ENCODE data around the gene OR2G3. TPM values are rescaled to one million over a fixed set of nuclear protein-coding genes. Genes with fewer than 3 reads are reported as not detected.

The OR2G3 gene
- total RNA-seq: not detected
- long read RNA-seq: 0 reads

- no peak for DNase-seq (ENCODE audit: low spot score)
- intact Hi-C loops (cut with DNase I): no loop called here
Measured at GRCh38 chr1:247605286-247605685, at the start of gene OR2G3. Gene OR2G3, plus strand, starts transcription at chr1:247605586. Its CDS starts 0 bp downstream, at chr1:247605586.

- no peak for DNase-seq (ENCODE audit: low spot score)
- intact Hi-C loops (cut with DNase I): no loop called here
Measured at GRCh38 chr1:247557926-247558674, 47.3 kb upstream of the OR2G3 start.

DNA sequence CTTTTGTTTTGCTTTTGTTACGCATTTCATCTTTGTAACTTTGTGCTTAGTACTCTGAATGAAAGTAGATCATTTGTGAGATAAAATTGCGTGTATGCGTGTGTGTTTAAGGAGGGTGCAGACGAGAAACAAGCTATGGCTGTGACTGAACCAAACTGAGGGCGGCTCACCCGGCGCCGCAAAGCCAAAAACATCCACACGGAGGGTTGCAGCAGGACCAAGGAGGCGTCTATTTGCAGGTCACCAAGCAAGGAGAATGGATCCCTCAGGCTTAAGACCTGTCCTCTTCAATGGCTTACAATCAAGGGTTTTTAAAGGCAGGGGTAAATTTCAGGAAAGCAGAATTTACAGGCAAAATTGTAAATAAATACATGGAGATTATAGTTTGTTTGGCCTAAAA is 43.7 kb upstream of the OR2G3 start:
- DNase-seq (ENCODE audit: low spot score): no peak
- intact Hi-C loops (cut with DNase I): no loop called here

- intact Hi-C loops (cut with DNase I): no loop called here
Measured at GRCh38 chr1:247562198-247562597, 43.2 kb upstream of the OR2G3 start.

GRCh38 chr1:247574236-247574635 is 31.1 kb upstream of the OR2G3 start:
- no peak for DNase-seq (ENCODE audit: low spot score)

More at GRCh38 chr1:247562198-247562597, 43.2 kb upstream of the OR2G3 start:
- no peak for DNase-seq (ENCODE audit: low spot score)

GRCh38 chr1:247574664-247575063 is 30.7 kb upstream of the OR2G3 start:
- no peak for DNase-seq (ENCODE audit: low spot score)
- intact Hi-C loops (cut with DNase I): no loop called here

More at GRCh38 chr1:247574236-247574635, 31.1 kb upstream of the OR2G3 start:
- intact Hi-C loops (cut with DNase I): no loop called here

DNA sequence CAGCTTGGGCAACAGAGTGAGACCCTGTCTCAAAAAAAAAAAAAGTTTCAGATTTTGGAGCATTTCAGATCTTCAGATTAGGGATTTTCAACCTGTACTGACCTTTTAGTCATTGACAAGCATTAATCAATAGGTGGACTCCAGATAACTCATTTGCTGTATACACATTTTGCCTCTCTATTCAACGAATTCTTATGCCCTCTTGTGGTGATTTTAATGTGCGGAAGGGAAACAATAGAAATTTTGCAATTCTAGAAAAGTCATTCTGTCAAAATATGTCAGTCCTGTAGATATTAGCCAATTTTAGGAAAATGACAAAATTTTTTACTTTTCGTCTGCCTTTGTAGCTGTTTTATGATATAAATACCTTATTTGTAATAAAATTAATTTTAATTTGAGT is 28.9 kb upstream of the OR2G3 start:
- no peak for DNase-seq (ENCODE audit: low spot score)
- intact Hi-C loops (cut with DNase I): no loop called here

DNA sequence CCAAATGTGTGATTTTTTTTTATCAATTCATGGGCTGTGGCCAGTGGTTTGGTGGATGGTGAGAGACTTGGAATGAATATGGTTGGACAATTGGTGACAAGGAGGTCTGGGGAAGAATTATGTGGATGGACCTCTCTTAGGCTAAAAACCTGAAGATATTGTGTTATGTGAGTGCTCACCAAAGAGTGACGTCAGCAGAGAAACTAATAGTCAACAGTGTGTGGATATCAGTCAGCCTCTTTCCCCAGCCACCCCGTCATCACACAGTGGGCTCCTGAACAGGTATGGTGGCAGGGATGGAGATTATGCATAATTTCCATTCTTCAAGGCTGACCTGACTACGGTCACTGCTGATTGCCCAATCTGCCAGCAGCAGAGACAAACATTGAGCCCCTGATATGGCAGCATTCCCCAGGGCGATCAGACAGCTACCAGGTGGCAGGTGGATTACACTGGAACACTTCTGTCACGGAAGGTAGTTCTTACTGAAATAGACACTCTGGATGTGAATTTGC is 26.4 kb upstream of the OR2G3 start:
- intact Hi-C loops (cut with DNase I): no loop called here
- DNase-seq (ENCODE audit: low spot score): no peak

DNA sequence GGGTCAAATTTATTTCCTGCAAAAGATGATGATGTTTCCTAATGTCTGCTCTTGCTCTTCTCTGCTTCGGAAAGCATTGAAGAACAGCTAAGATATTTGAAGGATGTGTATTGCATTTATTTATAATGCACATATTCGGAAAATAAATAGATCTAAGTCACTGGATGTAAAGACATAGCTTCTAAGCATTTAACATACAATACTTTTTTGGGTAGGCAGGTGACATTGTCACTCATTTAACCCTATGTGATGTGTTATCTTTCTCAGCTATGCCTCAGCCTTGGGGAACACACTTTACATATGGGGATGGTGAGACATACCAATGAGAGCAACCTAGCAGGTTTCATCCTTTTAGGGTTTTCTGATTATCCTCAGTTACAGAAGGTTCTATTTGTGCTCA is 17.3 kb upstream of the OR2G3 start, which contains the start of gene OR2G2:
OR2G2 (plus strand) TSS at position 301 of the 400 bp plus-strand sequence; CDS start at position 301, 0 bp downstream.
- intact Hi-C loops (cut with DNase I): no loop called here
- DNase-seq (ENCODE audit: low spot score): no peak

GRCh38 chr1:247613405-247613804 is 8.0 kb downstream of the OR2G3 start:
- intact Hi-C loops (cut with DNase I): no loop called here
- DNase-seq (ENCODE audit: low spot score): no peak

DNA sequence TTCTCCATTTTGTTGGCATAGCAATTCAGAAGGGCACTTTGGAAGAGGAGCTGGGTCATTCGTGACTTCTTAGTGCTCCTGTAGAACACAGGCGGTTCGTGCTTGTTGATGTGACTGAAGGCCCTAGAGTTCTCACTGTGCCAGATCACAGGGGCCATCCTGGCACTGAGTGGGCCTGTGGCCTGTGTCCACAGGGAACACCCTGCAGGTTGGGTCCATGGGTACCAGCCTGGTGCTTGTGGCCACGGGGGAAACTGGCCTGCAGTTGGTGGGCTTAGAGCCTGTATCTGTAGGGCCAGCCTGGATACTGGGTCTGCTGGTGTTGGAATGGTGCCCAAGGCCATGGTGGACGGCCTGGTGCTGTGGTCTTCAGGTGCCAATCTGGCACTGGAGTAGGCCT is 9.2 kb downstream of the OR2G3 start:
- DNase-seq (ENCODE audit: low spot score): no peak
- intact Hi-C loops (cut with DNase I): no loop called here

DNA sequence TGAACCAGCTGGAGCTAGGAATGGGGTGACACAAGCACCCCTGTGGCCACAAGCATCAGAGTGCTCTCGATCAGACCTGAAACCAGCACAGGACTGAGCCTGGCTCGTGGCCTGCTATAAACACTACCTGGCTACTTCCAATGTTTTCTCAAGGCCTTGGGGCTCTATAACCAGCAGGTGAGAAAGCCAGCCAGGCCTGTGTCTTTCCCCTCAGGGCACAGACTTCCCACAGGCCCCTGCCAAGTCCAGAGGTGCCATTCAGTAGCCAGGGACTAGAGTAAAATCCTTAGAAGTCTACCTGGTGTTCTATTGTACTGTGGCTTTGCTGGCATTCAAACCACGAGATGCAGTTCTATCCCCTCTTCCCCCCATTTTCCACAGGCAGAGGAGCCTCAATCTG is 22.6 kb downstream of the OR2G3 start:
- DNase-seq (ENCODE audit: low spot score): no peak
- intact Hi-C loops (cut with DNase I): no loop called here

- no peak for DNase-seq (ENCODE audit: low spot score)
Measured at GRCh38 chr1:247638011-247638410, 32.6 kb downstream of the OR2G3 start.

DNA sequence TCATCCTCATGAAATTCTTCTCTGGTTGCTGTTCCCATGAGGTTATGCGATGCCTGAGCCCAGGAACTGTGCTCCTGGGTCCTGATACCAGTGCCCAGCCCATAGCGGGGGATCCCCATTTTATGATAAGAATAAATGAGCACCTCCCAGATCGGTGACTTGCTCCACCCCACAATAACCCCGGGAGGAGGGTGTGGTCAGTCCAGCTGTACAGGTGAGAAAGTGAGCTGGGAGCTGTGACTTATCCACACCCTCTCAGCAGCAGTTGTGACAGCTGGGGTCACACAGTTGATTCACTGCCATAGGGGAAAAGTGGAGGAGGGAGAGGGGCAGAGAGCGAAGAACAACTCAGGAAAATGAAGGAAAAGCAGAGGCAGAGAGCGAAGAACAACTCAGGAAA is 33.4 kb downstream of the OR2G3 start:
- DNase-seq (ENCODE audit: low spot score): no peak
- intact Hi-C loops (cut with DNase I): no loop called here

More at GRCh38 chr1:247638011-247638410, 32.6 kb downstream of the OR2G3 start:
- intact Hi-C loops (cut with DNase I): no loop called here

DNA sequence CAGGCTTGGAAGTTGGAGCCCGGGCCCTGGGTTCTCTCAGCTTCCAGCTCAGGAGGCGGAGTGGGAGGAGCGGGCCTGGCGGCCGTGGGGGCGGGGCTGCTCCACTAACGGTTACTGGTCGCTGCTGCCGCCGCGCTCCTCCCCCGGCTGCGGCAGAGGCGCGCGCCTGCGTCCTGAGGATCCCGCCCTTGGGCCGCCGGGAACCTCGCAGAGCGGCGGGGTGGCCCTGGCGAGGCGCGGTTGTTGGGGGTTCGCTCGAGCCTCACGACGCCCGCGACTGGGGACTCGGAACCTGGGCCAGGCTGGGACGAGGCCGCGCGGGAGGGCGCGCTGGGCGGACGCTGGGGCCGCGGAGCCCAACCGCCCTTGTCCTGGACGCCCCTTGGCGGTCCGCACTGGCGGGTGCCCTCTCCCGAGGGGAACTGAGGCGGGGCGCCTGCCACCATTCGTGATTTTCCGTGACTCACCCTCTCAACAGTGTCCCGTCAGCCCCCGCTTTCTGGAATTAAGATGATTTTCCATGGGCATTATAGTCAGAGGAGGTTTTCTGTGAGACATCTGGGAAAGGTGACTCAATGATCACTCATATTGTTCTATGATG is 34.1 kb downstream of the OR2G3 start:
- intact Hi-C loops (cut with DNase I): no loop called here
- peak; percentile 86 for DNase-seq (ENCODE audit: low spot score)

- intact Hi-C loops (cut with DNase I): no loop called here
- no peak for DNase-seq (ENCODE audit: low spot score)
Measured at GRCh38 chr1:247642742-247643141, 37.4 kb downstream of the OR2G3 start.

DNA sequence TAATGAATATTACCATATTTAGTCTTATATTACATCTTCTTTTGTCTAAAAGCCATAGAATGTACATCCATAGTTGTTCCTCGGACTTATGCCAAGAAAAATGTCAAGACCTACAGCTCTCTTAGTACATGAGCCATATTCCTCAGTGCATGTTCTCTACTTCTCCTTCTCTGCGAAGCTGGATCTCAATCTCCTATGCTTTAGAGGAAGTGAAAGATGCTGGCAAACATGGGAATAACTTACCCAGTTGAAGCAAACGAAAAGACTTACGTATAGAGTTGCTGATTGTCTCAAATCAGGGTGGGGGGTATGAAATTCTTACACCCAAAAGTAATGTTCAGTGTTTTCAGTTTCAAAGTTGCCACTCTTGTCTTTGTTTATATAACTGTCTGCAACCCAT is 41.5 kb downstream of the OR2G3 start:
- intact Hi-C loops (cut with DNase I): no loop called here
- DNase-seq (ENCODE audit: low spot score): no peak

GRCh38 chr1:247647864-247648263 is 42.5 kb downstream of the OR2G3 start:
- intact Hi-C loops (cut with DNase I): no loop called here
- no peak for DNase-seq (ENCODE audit: low spot score)

- no peak for DNase-seq (ENCODE audit: low spot score)
- intact Hi-C loops (cut with DNase I): no loop called here
Measured at GRCh38 chr1:247653040-247653439, 47.7 kb downstream of the OR2G3 start.
